Colon (tissue), 2 donors: Measurements from ENCODE around the gene LZTR1.

Experiments used
- FAIRE-seq: peaks from 2 replicates; lab custom pipeline; 2012; peaks lifted over from hg19 to GRCh38; lab: Jason Lieb, UNC
- donor health status: control.
- donor health status: control.

Gene LZTR1

GRCh38 chr22:20980938-20981722 is 967 bp upstream of the LZTR1 start:
- FAIRE-seq, result no peak

GRCh38 chr22:20982563-20982882 is 426 bp downstream of the LZTR1 start:
- no peak for FAIRE-seq

GRCh38 chr22:20983081-20983771 is 1.1 kb downstream of the LZTR1 start:
- FAIRE-seq, result no peak

DNA sequence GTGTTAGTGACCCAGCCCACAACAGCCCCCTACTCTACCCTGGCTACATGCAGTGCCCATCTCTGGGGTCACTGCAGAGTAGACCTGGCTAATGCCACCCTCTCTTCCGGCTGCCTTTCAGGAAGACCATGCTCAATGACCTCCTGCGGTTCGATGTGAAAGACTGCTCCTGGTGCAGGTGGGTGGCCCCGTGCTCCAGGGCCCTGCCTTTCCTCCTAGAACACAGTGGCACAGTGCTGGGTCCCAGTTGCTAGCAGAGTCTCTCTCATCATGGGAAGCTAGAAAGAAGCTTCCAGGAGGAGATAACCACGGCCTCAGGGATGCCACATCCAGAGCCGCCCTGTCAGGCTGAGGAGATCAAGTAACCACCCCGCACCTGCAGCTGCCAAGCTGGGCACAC is 3.6 kb downstream of the LZTR1 start:
- FAIRE-seq, result no peak

GRCh38 chr22:20986365-20986764 is 4.3 kb downstream of the LZTR1 start:
- no peak for FAIRE-seq

GRCh38 chr22:20987375-20987774 is 5.3 kb downstream of the LZTR1 start:
- FAIRE-seq, result no peak

- no peak for FAIRE-seq
These were observed 6.7 kb downstream of the LZTR1 start for GRCh38 chr22:20988573-20989322.

- no peak for FAIRE-seq
These were observed 7.4 kb downstream of the LZTR1 start for GRCh38 chr22:20989323-20990138.

DNA sequence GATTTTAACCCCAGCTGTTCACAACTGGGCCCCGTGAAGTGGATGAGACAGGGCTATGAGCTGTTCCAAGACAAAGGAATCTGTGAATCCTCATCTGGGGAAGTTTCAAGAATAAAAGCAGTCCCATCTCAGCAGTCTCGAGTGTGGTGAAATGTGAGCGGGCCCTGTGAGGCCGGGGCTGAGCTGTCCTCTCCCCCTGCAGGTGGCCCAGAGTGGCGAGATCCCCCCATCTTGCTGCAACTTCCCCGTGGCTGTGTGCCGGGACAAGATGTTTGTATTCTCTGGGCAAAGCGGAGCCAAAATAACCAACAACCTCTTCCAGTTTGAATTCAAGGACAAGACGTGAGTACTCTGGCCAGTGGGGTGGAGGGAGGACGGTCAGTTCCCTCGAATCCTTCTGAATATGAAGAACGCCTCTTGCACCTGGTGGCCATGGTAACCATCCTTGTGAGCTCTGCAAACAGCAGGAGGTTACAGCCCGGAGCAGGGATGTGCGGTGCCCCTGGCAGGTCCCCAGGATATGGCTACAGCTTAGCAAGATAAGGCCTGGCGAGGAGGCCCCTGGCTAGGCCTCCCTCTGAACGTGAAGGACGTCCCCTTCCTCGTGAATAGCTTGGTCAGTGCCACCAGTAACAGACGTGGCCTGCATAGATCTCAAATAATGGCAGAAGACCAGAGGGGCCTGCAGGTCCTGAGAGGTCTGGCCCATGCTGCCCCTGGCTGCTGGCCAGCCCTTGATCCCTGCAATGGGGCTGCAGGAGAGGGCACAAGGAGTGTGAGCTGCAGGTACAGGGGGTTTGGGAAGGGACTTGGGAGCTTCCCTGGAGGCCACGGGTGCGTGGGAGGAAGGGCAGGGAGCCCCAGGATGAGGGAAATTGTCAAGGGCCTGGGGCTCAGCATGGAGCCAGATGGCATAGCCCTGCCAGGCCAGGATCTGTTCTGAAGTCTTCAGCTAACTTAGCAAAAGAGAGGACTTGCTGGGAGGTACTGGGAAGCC is 8.4 kb downstream of the LZTR1 start:
- FAIRE-seq, result no peak

GRCh38 chr22:20991252-20992055 is 9.4 kb downstream of the LZTR1 start:
- FAIRE-seq, result no peak

GRCh38 chr22:20992056-20992442 is 10.0 kb downstream of the LZTR1 start:
- no peak for FAIRE-seq

DNA sequence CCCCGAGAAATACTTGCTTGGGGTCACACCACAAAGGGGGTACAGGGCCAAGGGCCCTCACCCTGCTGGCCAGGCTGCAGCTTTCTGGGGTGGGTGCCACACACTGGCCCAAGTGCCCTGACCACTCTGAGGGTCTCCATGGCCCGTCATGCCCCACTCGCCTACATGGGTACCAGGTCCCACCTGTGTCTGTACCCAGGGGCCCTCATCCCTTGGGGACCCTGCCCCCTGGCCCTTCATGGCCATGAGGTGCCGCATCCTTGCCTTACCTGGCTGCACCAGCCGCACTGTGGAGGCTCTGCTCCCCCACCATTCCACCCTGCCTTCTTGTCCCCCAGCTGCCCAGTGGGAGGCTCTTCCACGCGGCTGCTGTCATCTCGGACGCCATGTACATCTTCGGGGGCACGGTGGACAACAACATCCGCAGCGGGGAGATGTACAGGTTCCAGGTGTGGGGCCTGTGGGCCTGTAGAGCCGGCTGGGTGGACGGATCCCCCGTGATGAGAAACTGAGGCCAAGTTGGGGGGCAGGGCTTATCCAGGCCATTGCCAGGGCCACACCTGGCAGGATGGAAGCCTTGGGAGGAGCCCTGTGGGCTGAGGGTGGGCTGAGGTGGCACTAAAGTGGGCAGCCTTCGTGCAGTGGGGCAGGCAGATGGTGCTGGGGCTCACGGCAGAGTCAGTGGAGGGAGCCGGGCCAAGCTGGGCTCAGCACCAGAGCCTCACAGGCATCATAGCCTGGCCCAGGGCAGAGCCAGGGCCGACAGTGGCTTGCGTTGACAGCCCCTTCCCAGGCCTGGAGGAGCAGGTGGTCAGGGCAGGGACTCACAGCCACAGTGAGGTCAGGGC is 10.6 kb downstream of the LZTR1 start:
- no peak for FAIRE-seq

DNA sequence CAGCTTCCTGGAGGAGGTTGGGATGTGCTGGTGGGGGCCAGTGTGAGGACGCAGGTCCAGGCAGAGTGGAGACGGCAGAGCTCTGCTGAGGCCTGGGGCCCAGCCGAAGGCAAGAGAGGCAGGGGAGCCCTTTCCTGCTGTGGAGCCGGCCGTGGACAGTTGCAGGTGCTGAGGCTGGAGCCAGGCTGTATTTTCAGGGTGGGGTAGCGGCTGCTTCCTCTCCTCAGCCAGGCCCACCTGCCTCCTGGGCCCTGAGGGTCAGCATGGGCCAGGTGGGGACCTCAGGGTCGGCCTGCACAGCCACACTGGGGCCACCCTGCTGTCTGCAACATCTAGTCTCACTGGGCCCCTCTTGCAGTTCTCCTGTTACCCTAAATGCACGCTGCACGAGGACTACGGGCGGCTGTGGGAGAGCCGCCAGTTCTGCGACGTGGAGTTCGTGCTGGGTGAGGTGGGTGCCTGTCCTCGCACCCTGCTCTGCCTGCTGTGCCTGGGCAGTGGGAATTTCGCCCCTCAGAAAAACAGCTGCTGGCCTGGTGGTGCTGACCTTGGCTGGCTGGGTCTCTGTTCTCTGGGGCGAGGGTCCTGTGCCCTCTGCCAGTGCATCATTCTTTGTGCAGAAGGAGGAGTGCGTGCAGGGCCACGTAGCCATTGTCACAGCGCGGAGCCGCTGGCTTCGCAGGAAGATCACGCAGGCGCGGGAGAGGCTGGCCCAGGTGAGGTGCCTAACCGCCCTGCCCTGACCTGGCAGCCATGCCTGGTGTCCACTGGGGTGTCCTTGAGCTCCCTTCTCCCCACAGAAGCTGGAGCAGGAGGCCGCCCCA is 11.4 kb downstream of the LZTR1 start:
- no peak for FAIRE-seq

GRCh38 chr22:20994128-20994901 is 12.2 kb downstream of the LZTR1 start:
- FAIRE-seq, result no peak

- no peak for FAIRE-seq
These were observed 12.8 kb downstream of the LZTR1 start for GRCh38 chr22:20994902-20995241.

GRCh38 chr22:20995329-20996030 is 13.4 kb downstream of the LZTR1 start:
- FAIRE-seq, result no peak

DNA sequence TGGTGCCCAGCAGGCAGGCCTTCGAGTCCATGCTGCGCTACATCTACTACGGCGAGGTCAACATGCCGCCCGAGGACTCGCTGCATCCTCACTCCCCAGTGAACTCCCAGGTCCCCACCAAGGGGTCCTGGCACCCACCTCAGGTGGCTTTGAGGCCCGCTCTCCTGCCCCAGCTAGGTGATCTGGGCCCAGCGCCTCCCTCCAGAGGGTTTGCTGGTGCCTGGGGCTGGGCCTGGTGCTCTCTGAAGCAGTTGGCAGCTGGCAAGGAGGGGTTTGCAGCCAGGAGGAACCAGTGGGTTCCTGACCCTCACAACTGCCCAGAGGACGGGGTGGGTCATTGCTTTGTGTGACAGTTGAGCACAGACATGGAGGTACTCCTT is 13.9 kb downstream of the LZTR1 start:
- FAIRE-seq, result no peak
